GM19328 (cell line): ENCODE results near the gene TMEM127.
"Not testable (repeated sequence)": the region's sequence is repeated elsewhere in the genome, so short reads cannot be mapped to it uniquely, and the experiment has no call there.

Experiments used
- ATAC-seq: cut with Tn5 transposase; IDR thresholded peaks from one replicate; pipeline ENCODE4 v1.9.1; 2021; ENCODE audit warnings: mild to moderate bottlenecking, moderate library complexity; ENCODE audit not compliant: unreplicated experiment

Gene TMEM127

GRCh38 chr2:96241900-96242611 is 23.7 kb downstream of the TMEM127 start:
- ATAC-seq: peak; percentile 69

GRCh38 chr2:96241227-96241626 is 24.6 kb downstream of the TMEM127 start:
- ATAC-seq: no peak

- no peak for ATAC-seq
Measured at GRCh38 chr2:96240341-96241038, 25.3 kb downstream of the TMEM127 start.

- no peak for ATAC-seq
Measured at GRCh38 chr2:96239745-96240264, 26.0 kb downstream of the TMEM127 start.

GRCh38 chr2:96239091-96239490 is 26.7 kb downstream of the TMEM127 start:
- ATAC-seq: no peak

- no peak for ATAC-seq
Measured at GRCh38 chr2:96238266-96238665, 27.5 kb downstream of the TMEM127 start.

GRCh38 chr2:96236882-96237281 is 28.9 kb downstream of the TMEM127 start:
- ATAC-seq: no peak

- peak; percentile 77 for ATAC-seq
Measured at GRCh38 chr2:96233880-96234316, 31.9 kb downstream of the TMEM127 start.

GRCh38 chr2:96233436-96233835 is 32.4 kb downstream of the TMEM127 start:
- ATAC-seq: no peak

- no peak for ATAC-seq
Measured at GRCh38 chr2:96231316-96231715, 34.5 kb downstream of the TMEM127 start.

GRCh38 chr2:96225016-96225533 is 40.7 kb downstream of the TMEM127 start:
- ATAC-seq: no peak

GRCh38 chr2:96221106-96221505 is 44.7 kb downstream of the TMEM127 start:
- not testable (repeated sequence) for ATAC-seq

- ATAC-seq: not testable (repeated sequence)
Measured at GRCh38 chr2:96219959-96220358, 45.8 kb downstream of the TMEM127 start.

- no peak for ATAC-seq
Measured at GRCh38 chr2:96218508-96219131, 47.2 kb downstream of the TMEM127 start.

- no peak for ATAC-seq
Measured at GRCh38 chr2:96214554-96214953, 51.2 kb downstream of the TMEM127 start.

GRCh38 chr2:96213379-96213778 is 52.4 kb downstream of the TMEM127 start:
- no peak for ATAC-seq

- ATAC-seq: no peak
Measured at GRCh38 chr2:96212339-96212738, 53.5 kb downstream of the TMEM127 start.

- ATAC-seq: no peak
Measured at GRCh38 chr2:96209729-96210085, 56.1 kb downstream of the TMEM127 start.

GRCh38 chr2:96209011-96209728 is 56.6 kb downstream of the TMEM127 start:
- ATAC-seq: no peak

GRCh38 chr2:96208143-96209010 is 57.4 kb downstream of the TMEM127 start, which contains the start of gene STARD7:
TSS of gene STARD7 (minus strand) at chr2:96208827. CDS start at chr2:96208434, 393 bp downstream.
- peak; percentile 84 for ATAC-seq
